Calu3 (cell line): Measurements from ENCODE around the gene TMEM62. TPM values are rescaled to one million over a fixed set of nuclear protein-coding genes. Genes with fewer than 3 reads are reported as not detected.

Experiments
- BruUV-seq: library from RNA; stranded (reverse); fragments of 400-500 nt; replicated peaks from 2 replicates; lab custom pipeline; 2021; lab: Mats Ljungman, UMichigan
- CTCF ChIA-PET: fragments of 300-600 bp; sonication (Branson Sonifier 250); formaldehyde crosslinking; loops from one replicate; lab custom pipeline; 2022; ENCODE audit warnings: antibody characterized with exemption; lab: Charles Lee
- DNase-seq: peaks from one replicate; pipeline ENCODE4 v3.0.0; 2022
- H3K27ac Mint-ChIP-seq: one replicate; pipeline ENCODE4 v1.8.0; 2022; ENCODE audit warnings: mixed read lengths; ENCODE audit not compliant: unreplicated experiment
- H3K27me3 Mint-ChIP-seq: one replicate; pipeline ENCODE4 v1.8.0; 2022; ENCODE audit warnings: mixed read lengths; ENCODE audit not compliant: unreplicated experiment
- H3K36me3 Mint-ChIP-seq: one replicate; pipeline ENCODE4 v1.8.0; 2022; ENCODE audit warnings: mild to moderate bottlenecking, moderate library complexity, mixed read lengths; ENCODE audit not compliant: insufficient read depth, unreplicated experiment
- H3K4me1 Mint-ChIP-seq: one replicate; pipeline ENCODE4 v1.8.0; 2022; ENCODE audit warnings: mild to moderate bottlenecking, low read depth, mixed read lengths; ENCODE audit not compliant: unreplicated experiment
- H3K4me3 Mint-ChIP-seq: one replicate; pipeline ENCODE4 v1.8.0; 2022; ENCODE audit warnings: mild to moderate bottlenecking, low read depth, moderate library complexity, mixed read lengths; ENCODE audit not compliant: unreplicated experiment
- H3K9me3 Mint-ChIP-seq: one replicate; pipeline ENCODE4 v1.8.0; 2022; ENCODE audit warnings: low read depth, mixed read lengths; ENCODE audit not compliant: unreplicated experiment
- CTCF ChIP-seq: fragments of 200-600 bp; IDR thresholded peaks from one replicate; pipeline ENCODE4 v1.8.0; 2022; ENCODE audit warnings: antibody characterized with exemption; ENCODE audit not compliant: unreplicated experiment
- intact Hi-C: fragments of 100-400 bp; cut with micrococcal nuclease; formaldehyde crosslinking; loops from one replicate; pipeline ENCODE4 v1.10.0; 2022; ENCODE audit not compliant: unreplicated experiment
- total RNA-seq: library from RNA; stranded (reverse); gene quantifications from 2 replicates; pipeline ENCODE4 v1.2.3, GENCODE V29; 2022

The TMEM62 gene
- total RNA-seq, 1 experiment from 2014 or later, result 25.4 TPM

- Mint-ChIP-seq H3K4me1 (peaks cover 5% of the 10 kb centered on the region), H3K36me3 (no peaks in the 10 kb centered on the region), H3K4me3 (no peak overlapping the region), H3K27ac (no peak overlapping the region), H3K9me3 (no peaks in the 10 kb centered on the region), H3K27me3 (peaks cover 34% of the 10 kb centered on the region)
- no TSS peak for BruUV-seq
- intact Hi-C loops, result no loop called here
- no peak for DNase-seq
- no peak for TF ChIP-seq CTCF
- CTCF ChIA-PET, result no interaction called here
Observed at GRCh38 chr15:43199945-43200488, 66.6 kb downstream of the TMEM62 start.

DNA sequence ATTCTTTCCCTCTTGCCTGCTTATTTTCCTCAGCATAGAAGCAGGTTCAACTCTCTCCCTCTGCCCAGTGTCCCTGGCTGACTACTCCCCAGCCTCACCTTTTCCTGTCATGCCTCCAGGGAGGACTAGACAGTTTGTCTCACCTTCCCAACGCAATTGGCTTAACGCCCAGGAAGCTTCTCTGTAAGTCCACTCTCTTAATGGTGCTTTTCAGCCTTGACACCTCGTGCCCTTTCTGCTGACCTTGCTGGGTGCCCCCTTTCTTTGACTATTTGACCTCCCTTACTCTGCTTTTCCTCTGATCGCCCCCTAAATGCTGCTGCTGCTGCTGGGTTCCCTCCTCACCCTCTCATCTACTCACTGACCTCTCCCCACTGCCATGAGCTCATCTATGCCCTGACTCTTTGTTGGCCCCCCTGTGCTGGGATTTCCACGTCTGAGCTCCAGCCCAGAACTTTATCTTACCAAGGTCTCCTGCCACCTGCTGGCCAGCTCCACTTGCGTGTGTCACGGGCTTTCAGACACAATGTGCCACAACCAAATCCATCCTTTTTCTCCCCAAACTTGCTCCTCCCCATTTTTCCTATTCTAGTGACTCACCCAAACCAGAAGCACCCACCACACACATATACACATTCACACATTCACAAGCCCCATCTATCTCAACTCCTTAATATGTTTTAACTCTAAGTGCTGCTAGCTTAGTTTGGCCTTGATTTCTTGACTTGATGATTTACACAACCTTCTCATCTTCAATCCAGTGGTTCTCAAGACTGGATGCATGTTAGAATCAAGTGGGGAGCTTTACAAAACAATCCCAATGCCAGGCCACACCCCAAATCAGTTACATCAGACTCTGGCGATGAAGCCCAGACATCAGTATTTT lies 70.9 kb downstream of the TMEM62 start:
- intact Hi-C loops, result loop anchor here (1.0 kb wide), 1 partner anchor 500 kb away; no protein-coding TSS in a partner anchor
- TF ChIP-seq CTCF, result peak; percentile 18
- Mint-ChIP-seq H3K27me3 (peaks cover 71% of the 10 kb centered on the region), H3K9me3 (no peaks in the 10 kb centered on the region), H3K4me1 (peaks cover 5% of the 10 kb centered on the region), H3K4me3 (no peak overlapping the region), H3K27ac (no peak overlapping the region), H3K36me3 (no peaks in the 10 kb centered on the region)
- no TSS peak for BruUV-seq
- CTCF ChIA-PET, result interaction anchor here (0.5 to 1.1 kb wide), 7 partner anchors 9 to 1501 kb away, joined by 3 to 6 read pairs (median 4); no protein-coding TSS in a partner anchor
- peak; percentile 46 for DNase-seq

GRCh38 chr15:43206054-43206453 lies 72.7 kb downstream of the TMEM62 start:
- BruUV-seq, result no TSS peak
- H3K4me3 Mint-ChIP-seq, result no peak overlapping the region
- no peaks in the 10 kb centered on the region for H3K9me3 Mint-ChIP-seq
- CTCF ChIA-PET, result no interaction called here
- no peak for TF ChIP-seq CTCF
- intact Hi-C loops, result no loop called here
- DNase-seq, result no peak
- peaks cover 87% of the 10 kb centered on the region for H3K27me3 Mint-ChIP-seq
- H3K36me3 Mint-ChIP-seq, result no peaks in the 10 kb centered on the region
- no peak overlapping the region for H3K27ac Mint-ChIP-seq
- peaks cover 5% of the 10 kb centered on the region for H3K4me1 Mint-ChIP-seq

DNA sequence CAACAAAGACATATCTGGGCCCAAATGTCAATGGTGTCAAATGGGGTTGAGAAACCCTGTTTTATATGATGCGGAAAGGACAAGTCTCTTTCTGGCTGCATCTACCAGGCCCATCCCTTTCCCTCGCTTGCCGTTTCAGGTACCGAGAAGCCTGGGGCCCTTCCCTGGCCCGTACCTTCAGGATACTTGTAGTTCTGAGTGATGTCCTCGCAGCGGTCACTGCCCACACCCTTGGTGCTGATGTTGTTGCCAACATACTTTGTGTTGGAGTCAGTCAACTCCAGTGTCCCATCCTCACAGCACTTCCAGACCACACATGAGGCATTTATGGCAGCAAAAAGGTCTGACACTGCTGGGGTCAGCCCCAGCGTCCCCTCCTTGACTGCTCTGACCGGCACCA lies 73.6 kb downstream of the TMEM62 start:
- TF ChIP-seq CTCF, result no peak
- intact Hi-C loops, result no loop called here
- CTCF ChIA-PET, result no interaction called here
- Mint-ChIP-seq H3K36me3 (no peaks in the 10 kb centered on the region), H3K9me3 (no peaks in the 10 kb centered on the region), H3K27me3 (peaks cover 85% of the 10 kb centered on the region), H3K4me1 (peaks cover 5% of the 10 kb centered on the region), H3K4me3 (no peak overlapping the region), H3K27ac (no peak overlapping the region)
- no peak for DNase-seq
- no TSS peak for BruUV-seq
